ENCODE results near the gene ANXA4.

The ANXA4 gene

GRCh38 chr2:69717861-69718273 is 24.1 kb upstream of the ANXA4 start:
- no peak for DNase-seq (ENCODE audit: low spot score)
- no peak for TF ChIP-seq CTCF (conservative IDR thresholded peaks at IDR 0.05; ENCODE audit: low read depth)
- no peak overlapping the region for H3K27ac ChIP-seq
- ChIA-PET CTCF (interaction anchor here (0.6 kb wide), 1 partner anchor 158 kb away, joined by 3 read pairs; no protein-coding TSS in a partner anchor), POLR2A (ENCODE audit: low non-redundant PET) (no interaction called here)

GRCh38 chr2:69718338-69718965 is 23.5 kb upstream of the ANXA4 start:
- DNase-seq (ENCODE audit: low spot score) = no peak
- ChIA-PET POLR2A (ENCODE audit: low non-redundant PET) (no interaction called here), CTCF (interaction anchor here (0.6 kb wide), 1 partner anchor 159 kb away, joined by 3 read pairs; no protein-coding TSS in a partner anchor)
- no peak for TF ChIP-seq CTCF (conservative IDR thresholded peaks at IDR 0.05; ENCODE audit: low read depth)
- H3K27ac ChIP-seq = no peak overlapping the region

GRCh38 chr2:69720404-69720803 is 21.5 kb upstream of the ANXA4 start:
- H3K27ac ChIP-seq = no peak overlapping the region
- TF ChIP-seq CTCF (conservative IDR thresholded peaks at IDR 0.05; ENCODE audit: low read depth) = peak; percentile 30
- ChIA-PET CTCF (interaction anchor here (1.5 kb wide), 1 partner anchor 96 kb away, joined by 7 read pairs; no protein-coding TSS in a partner anchor), POLR2A (ENCODE audit: low non-redundant PET) (no interaction called here)
- no peak for DNase-seq (ENCODE audit: low spot score)

- CTCF ChIA-PET = no interaction called here
- no peak for DNase-seq (ENCODE audit: low spot score)
- H3K27ac ChIP-seq = no peak overlapping the region
- POLR2A ChIA-PET (ENCODE audit: low non-redundant PET) = no interaction called here
- no peak for TF ChIP-seq CTCF (conservative IDR thresholded peaks at IDR 0.05; ENCODE audit: low read depth)
Measured at GRCh38 chr2:69721022-69721421, 20.9 kb upstream of the ANXA4 start.

- H3K27ac ChIP-seq = no peak overlapping the region
- POLR2A ChIA-PET (ENCODE audit: low non-redundant PET) = no interaction called here
- TF ChIP-seq CTCF (conservative IDR thresholded peaks at IDR 0.05; ENCODE audit: low read depth) = no peak
- CTCF ChIA-PET = interaction anchor here (0.6 to 4.5 kb wide), 4 partner anchors 18 to 1507 kb away, joined by 3 to 89 read pairs (median 3); no protein-coding TSS in a partner anchor
- no peak for DNase-seq (ENCODE audit: low spot score)
Measured at GRCh38 chr2:69723791-69724190, 18.1 kb upstream of the ANXA4 start.

- CTCF ChIA-PET = interaction anchor here (0.5 to 4.5 kb wide), 36 partner anchors 9 to 597 kb away, joined by 3 to 89 read pairs (median 4); partner anchors contain the start of genes GFPT1 and SNRNP27
- peak; percentile 92 for TF ChIP-seq CTCF (conservative IDR thresholded peaks at IDR 0.05; ENCODE audit: low read depth)
- no peak overlapping the region for H3K27ac ChIP-seq
- POLR2A ChIA-PET (ENCODE audit: low non-redundant PET) = no interaction called here
- peak; percentile 66 for DNase-seq (ENCODE audit: low spot score)
Measured at GRCh38 chr2:69724540-69725159, 17.3 kb upstream of the ANXA4 start.

Measured in RWPE1 (cell line).